ENCODE results near the gene WDR70. TPM values are rescaled to one million over a fixed set of nuclear protein-coding genes. Genes with fewer than 3 reads are reported as not detected.
A peak's percentile ranks its signal among the peaks of the same experiment; 100 is the strongest.

WDR70 gene
- total RNA-seq, 2 donors from 2014 or later: 32.7 to 58.5 TPM

DNA sequence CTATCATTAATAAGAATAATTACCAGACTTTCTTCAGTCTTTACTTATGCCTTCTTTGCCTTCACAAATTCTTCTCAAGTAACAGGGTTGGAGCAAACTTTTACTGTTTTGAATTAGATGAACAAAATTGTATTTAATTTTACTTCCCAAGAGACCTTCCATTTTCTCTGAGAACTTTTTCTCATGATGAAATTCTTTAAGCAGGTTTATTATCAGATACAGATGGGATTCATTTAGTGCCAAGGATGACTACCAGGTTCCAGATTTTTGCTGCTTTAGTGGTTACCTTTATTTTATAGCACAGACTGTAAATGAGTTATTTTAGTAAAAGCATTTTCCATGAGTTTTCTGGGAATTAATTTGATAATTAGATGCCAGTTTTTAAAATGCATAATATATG is 335.6 kb downstream of the WDR70 start:
- H3K27ac Mint-ChIP-seq: no peak overlapping the region
- peaks cover 0 to 8% of the 10 kb centered on the region in 2 donors for H3K4me1 Mint-ChIP-seq (ENCODE audit: low read depth in 2 of 2)
- H3K4me3 Mint-ChIP-seq: no peak overlapping the region
- no peaks in the 10 kb centered on the region for H3K9me3 Mint-ChIP-seq
- H3K36me3 Mint-ChIP-seq: no peaks in the 10 kb centered on the region
- no peaks in the 10 kb centered on the region for H3K27me3 Mint-ChIP-seq
- DNase-seq (ENCODE audit: low spot score) (no peak), ATAC-seq (no peak)

DNA sequence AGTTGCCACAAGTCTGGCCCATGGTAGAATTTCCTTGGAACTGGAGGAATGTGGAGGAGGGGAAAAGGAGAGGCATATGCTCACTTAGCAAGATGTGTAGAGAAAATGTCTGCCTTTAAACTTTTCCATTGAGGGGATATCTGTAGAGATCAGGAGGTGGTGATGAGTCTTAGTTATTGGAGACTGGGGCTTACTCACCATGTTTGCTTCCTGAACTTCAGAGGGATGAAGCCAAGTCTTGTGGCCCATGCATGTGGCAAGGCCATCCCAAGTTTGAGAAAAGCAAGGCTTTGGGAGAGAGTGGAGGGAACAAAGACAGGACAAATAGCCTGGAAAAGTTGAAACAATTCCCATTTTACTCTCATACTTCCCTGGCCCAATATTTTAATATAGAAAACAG is 336.2 kb downstream of the WDR70 start:
- H3K27ac Mint-ChIP-seq: no peak overlapping the region
- no peaks in the 10 kb centered on the region for H3K27me3 Mint-ChIP-seq
- H3K36me3 Mint-ChIP-seq: peaks cover under 1% of the 10 kb centered on the region
- no peaks in the 10 kb centered on the region for H3K9me3 Mint-ChIP-seq
- ATAC-seq (no peak), DNase-seq (ENCODE audit: low spot score) (no peak)
- H3K4me3 Mint-ChIP-seq: no peak overlapping the region
- H3K4me1 Mint-ChIP-seq (ENCODE audit: low read depth in 2 of 2): peaks cover 0 to 13% of the 10 kb centered on the region in 2 donors

DNA sequence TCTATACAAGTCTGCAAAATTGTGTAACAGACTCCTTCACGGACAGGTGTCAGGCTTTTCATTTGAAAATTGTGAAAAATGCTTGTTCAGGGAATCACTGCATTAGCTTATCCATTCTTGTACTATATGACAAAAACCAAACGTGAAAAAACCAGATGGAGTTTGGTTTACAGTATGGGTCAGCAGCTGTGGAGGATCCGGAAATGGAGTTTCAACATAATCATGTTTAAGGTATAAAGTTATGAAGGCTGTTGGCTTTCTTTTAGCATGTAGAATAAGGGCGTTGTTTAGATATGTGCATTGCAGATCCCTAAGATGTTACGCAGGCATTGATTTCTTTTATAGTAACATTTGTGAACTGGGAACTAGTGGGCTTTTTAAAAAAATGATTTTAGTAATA is 336.9 kb downstream of the WDR70 start:
- peaks cover 4 to 19% of the 10 kb centered on the region in 2 donors for H3K4me1 Mint-ChIP-seq (ENCODE audit: low read depth in 2 of 2)
- no peaks in the 10 kb centered on the region for H3K27me3 Mint-ChIP-seq
- ATAC-seq: no peak
- H3K4me3 Mint-ChIP-seq: no peak overlapping the region
- DNase-seq (ENCODE audit: low spot score): no peak
- no peaks in the 10 kb centered on the region for H3K9me3 Mint-ChIP-seq
- no peak overlapping the region for H3K27ac Mint-ChIP-seq
- peaks cover 4% of the 10 kb centered on the region for H3K36me3 Mint-ChIP-seq

DNA sequence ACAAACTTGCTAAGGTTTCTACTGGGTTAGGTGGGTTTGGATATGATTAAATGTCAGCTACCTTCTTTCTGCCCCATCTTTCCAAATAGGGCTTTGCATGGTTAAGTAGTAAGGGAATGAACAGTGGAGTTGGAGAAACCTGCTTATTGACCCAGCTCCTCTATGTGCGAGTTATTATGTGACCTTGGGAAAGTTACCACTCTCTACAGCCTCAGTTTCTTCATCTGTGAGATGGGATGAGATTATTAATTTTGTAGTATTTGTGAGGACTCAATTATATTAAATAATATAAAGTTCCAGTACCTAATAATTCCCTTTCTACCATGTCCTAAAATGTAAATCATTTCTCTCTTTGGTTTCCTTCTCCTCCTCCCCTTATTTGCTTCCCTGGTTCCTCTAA is 337.3 kb downstream of the WDR70 start:
- Mint-ChIP-seq H3K27me3 (no peaks in the 10 kb centered on the region), H3K27ac (no peak overlapping the region)
- no peak for ATAC-seq

DNA sequence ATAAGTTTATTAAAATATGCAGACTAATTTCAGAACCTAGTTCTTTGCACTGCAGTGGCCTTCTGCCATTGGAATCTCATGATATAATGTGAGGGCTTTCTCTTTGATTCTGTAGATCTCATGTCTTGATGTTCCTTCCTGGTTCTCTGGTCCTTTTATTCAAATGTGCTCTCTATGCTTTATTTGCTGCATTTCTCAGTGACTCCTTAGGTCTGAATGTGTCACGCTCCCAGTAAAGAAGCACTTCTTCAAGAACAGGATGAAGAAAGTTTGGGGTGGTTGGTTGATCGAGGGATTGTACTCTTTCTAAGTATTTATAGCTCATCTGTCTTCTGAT is 338.1 kb downstream of the WDR70 start:
- DNase-seq (ENCODE audit: low spot score) (no peak), ATAC-seq (no peak)
- no peaks in the 10 kb centered on the region for H3K27me3 Mint-ChIP-seq
- H3K27ac Mint-ChIP-seq: no peak overlapping the region
- no peaks in the 10 kb centered on the region for H3K9me3 Mint-ChIP-seq
- peaks cover 5 to 24% of the 10 kb centered on the region in 2 donors for H3K4me1 Mint-ChIP-seq (ENCODE audit: low read depth in 2 of 2)
- no peak overlapping the region for H3K4me3 Mint-ChIP-seq
- H3K36me3 Mint-ChIP-seq: peaks cover 4% of the 10 kb centered on the region

More for the DNA sequence above, 337.3 kb downstream of the WDR70 start:
- Mint-ChIP-seq H3K4me1 (ENCODE audit: low read depth in 2 of 2) (peaks cover 4 to 23% of the 10 kb centered on the region in 2 donors), H3K4me3 (no peak overlapping the region), H3K9me3 (no peaks in the 10 kb centered on the region), H3K36me3 (peaks cover 4% of the 10 kb centered on the region)
- no peak for DNase-seq (ENCODE audit: low spot score)

DNA sequence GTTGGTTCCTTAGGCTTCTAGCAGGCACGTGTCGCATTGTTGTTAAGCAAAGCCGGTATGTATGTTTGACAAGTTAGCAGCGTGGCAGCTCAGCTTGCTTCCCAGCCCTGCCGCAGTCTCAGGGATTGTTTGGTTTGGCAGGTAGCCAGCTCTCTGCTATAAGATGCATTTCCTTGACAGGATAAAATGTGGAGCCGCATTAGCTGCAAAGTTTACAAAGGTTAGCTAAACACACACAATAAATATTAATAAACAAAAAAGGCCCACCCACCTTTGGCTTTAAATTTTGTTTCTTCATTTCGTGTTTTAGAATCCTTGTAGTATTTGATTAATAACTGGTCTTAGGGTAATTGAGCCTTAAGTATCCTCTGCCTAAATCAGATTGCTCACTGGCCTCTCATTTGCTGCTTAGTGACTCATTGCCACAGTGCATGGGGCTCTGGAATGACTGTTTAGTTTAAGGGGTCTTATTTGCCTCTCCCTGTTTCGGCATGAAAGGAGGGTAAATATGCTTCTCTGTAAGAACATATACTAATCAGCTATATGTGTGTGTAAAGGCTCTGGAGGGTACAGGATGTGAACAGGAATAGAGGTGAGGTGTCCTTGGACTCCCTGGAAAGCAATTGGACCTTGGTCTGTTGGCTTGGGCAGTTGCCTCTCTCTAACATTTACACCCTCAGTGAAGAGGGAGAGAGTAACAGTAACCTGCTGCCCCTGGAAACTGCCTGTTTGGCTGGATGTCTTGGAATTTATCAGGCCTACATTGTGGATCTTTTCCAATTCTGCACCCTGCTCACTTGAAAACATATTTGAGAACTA is 338.7 kb downstream of the WDR70 start:
- Mint-ChIP-seq H3K27me3 (no peaks in the 10 kb centered on the region), H3K4me1 (ENCODE audit: low read depth in 2 of 2) (peaks cover 11 to 30% of the 10 kb centered on the region in 2 donors), H3K4me3 (no peak overlapping the region), H3K9me3 (no peaks in the 10 kb centered on the region), H3K36me3 (peaks cover 8% of the 10 kb centered on the region), H3K27ac (no peak overlapping the region)
- no peak for ATAC-seq
- no peak for DNase-seq (ENCODE audit: low spot score)

DNA sequence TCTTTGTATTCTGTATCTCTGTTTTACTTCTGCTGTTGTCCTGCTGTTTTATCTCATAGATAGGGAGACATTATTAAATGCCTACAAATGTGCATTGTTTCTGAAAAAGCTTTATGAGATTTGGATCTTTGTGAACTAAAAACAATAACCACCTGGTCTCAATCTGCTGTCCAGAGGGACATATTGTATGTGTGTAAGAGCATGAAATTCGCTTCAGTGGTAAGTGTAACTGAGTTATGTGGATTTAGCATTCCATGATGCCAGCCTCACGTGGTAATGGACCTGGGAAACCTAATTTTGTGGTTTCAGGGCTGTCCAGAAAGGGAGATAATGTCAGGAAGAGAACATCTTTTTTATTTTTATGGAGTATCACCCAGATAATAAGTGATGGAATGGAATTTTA is 341.4 kb downstream of the WDR70 start:
- no peaks in the 10 kb centered on the region for H3K9me3 Mint-ChIP-seq
- no peak for ATAC-seq
- DNase-seq (ENCODE audit: low spot score): no peak
- peaks cover 8% of the 10 kb centered on the region for H3K36me3 Mint-ChIP-seq
- no peaks in the 10 kb centered on the region for H3K27me3 Mint-ChIP-seq
- H3K27ac Mint-ChIP-seq: peak overlapping the region in 1 of 2 donors; percentile 97
- peaks cover 13 to 38% of the 10 kb centered on the region in 2 donors for H3K4me1 Mint-ChIP-seq (ENCODE audit: low read depth in 2 of 2)
- H3K4me3 Mint-ChIP-seq: peak overlapping the region; percentile 67

DNA sequence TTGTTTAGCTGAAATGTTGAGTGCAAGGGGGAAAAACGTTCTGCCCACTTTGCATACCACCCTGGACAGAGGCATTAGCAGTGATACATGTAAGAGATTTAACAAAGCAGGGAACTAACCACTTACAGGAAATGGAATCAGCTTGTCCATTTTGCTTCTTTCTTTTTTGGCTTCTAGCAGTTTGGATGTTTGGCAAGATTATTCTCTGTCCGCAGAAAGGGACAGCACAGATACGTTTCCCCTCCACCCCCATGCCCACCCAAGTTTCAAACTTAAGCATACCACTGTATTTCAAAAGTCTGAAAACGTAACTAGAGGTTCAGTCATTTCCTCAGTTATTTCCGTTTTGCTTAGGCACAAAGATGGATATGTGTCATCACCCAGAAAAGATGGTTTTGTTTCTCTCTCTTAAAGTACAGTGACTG is 342.3 kb downstream of the WDR70 start:
- H3K36me3 Mint-ChIP-seq: peaks cover 14% of the 10 kb centered on the region
- peak overlapping the region; percentile 15 to 97 for H3K27ac Mint-ChIP-seq
- no peak for DNase-seq (ENCODE audit: low spot score)
- ATAC-seq: peak; percentile 63 to 74
- peak overlapping the region; percentile 67 for H3K4me3 Mint-ChIP-seq
- H3K4me1 Mint-ChIP-seq (ENCODE audit: low read depth in 2 of 2): peaks cover 13 to 38% of the 10 kb centered on the region in 2 donors
- no peaks in the 10 kb centered on the region for H3K27me3 Mint-ChIP-seq
- no peaks in the 10 kb centered on the region for H3K9me3 Mint-ChIP-seq

DNA sequence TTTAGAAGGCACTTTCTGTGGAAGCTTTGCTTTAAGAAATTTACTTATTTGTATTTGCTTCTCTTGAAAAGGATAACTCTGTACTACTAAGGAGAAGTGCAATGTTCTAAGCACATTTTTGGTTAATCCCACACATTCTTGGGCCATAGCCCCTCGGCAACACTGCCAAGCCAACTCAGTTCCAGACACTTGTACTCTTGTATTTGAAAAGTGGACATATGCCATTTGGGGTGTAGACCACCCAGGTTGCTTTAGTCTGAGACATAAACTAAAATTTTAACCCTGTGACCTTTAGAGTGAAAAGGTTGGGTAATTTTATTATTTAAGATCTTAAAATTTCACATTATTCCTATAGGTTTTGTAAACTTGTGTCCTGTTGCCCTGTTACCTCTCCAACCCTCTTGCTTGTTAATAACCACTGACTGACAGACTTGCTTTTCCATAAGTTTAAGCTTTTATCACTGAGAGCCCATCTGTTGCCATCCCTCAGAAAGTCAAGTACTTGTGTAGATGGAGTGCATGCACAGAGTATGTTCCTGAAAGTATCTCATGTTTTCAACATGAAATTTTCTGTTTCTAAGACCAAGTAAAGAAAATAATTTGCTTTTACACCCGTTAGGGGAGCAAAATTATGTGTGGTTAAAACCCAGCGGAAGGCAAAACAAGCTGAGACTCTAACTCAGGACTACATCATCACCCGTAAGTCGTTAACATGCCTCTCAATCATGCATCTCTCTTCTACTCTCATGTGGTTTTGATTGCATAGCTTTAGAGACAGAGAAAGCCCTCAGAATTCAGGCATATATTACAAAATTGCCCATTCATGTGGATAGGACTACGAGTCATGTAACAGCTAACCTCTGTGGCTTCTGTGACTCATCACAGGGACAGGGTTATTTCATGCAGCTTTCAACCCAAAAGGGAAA is 343.4 kb downstream of the WDR70 start:
- Mint-ChIP-seq H3K36me3 (peaks cover 19% of the 10 kb centered on the region), H3K9me3 (no peaks in the 10 kb centered on the region), H3K27me3 (no peaks in the 10 kb centered on the region), H3K27ac (peak overlapping the region; percentile 78 to 97), H3K4me1 (ENCODE audit: low read depth in 2 of 2) (peaks cover 13 to 34% of the 10 kb centered on the region in 2 donors), H3K4me3 (peak overlapping the region; percentile 93)
- ATAC-seq (peak; percentile 92 to 94), DNase-seq (ENCODE audit: low spot score) (no peak)

DNA sequence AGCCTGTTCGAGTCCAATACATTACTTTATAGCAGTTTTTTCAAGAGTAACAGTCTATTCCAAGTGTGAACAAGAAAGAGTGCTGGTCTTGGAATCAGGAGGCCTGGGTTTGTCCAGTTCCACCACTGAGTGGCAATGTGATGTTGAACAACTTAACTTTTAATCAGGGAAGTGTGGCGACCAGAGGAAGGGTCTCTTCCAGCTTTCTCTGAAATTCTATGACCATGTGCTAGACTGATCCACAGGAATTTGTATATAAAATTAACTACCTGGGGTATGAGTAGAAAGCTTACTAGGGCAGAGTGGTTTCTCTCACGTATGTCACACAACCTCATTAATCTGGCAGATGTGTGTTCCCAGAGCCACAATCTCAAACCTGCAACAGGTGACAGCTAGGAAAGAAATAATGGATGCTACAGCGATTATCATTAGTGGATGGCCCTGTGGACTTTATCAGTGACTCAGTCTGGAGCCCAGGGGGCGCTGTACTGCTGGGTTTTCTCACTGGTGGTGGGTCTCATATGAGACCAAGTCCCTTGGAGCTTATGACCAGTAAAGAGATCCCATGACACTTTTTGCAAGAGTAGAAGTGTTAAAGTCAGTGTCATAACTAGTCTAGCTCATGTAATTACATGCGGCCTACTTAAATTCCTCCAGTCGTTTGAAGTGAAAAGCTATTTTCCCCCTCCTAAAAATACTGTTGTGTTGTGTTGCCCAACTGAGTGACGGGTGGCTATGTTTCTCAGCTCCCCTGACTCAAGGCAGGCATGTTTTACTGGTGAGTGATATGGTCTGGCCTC is 344.2 kb downstream of the WDR70 start:
- Mint-ChIP-seq H3K4me3 (peak overlapping the region; percentile 93), H3K4me1 (ENCODE audit: low read depth in 2 of 2) (peaks cover 13 to 34% of the 10 kb centered on the region in 2 donors), H3K9me3 (no peaks in the 10 kb centered on the region), H3K27me3 (no peaks in the 10 kb centered on the region), H3K36me3 (peaks cover 22% of the 10 kb centered on the region), H3K27ac (peak overlapping the region; percentile 78 to 97)
- ATAC-seq (peak in 1 of 2 donors; percentile 53), DNase-seq (ENCODE audit: low spot score) (no peak)

DNA sequence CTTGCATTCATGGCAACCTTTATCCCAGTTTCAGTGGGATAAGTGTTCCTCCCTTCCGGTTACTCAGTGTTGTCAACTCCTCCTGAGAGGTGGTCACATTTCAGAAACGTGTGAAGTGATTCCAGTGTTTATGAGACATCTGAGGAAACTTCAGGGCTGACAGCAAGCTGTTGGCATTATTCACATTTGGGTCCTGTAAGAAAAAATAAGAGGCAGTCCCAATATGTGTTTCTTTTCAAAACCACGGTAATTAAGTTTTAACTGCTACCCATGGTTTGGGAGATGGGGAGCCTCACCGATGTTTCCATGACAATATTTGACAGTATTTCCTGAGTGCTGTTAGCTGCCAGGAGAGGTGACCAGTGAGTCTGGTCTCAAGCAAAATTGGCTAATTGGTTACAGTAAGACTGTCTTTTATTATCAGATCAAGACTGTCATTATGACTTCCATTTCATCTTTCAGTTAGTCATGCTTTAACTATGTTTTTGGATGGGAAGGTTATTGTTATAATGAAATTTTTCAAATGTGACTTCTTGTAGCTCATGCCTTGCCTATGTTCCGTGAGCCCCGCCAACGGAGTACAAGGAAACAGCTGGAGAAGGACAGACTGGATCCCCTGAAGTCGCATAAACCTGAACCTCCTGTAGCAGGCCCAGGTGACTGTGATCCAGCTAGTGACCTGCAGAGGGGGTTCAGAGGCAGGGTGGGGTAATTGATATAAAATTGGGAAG is 345.4 kb downstream of the WDR70 start:
- Mint-ChIP-seq H3K9me3 (no peaks in the 10 kb centered on the region), H3K4me1 (ENCODE audit: low read depth in 2 of 2) (peaks cover 13 to 33% of the 10 kb centered on the region in 2 donors), H3K36me3 (peaks cover 25% of the 10 kb centered on the region), H3K27me3 (no peaks in the 10 kb centered on the region), H3K27ac (no peak overlapping the region), H3K4me3 (no peak overlapping the region)
- DNase-seq (ENCODE audit: low spot score) (no peak), ATAC-seq (no peak)

DNA sequence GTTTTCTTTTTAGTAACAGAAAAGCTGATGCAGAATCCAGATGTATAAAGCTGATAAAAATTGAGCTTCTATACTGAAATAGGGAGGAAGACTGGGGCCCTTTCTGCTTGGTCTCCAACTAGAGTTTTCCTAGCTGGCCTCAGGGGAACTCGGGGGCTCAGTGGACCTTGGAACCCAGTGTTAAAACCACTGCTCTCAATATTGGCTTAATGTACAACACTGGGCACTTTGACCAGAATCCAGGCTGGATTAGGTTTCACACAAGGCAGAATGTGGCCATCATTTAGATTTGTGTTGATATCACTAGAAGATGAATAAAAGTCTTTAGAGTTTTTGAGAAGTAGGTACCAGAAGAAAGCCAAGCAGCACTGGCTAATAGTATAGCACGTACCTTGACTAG is 346.1 kb downstream of the WDR70 start:
- DNase-seq (ENCODE audit: low spot score) (no peak), ATAC-seq (no peak)
- peaks cover 25% of the 10 kb centered on the region for H3K36me3 Mint-ChIP-seq
- peaks cover 13 to 27% of the 10 kb centered on the region in 2 donors for H3K4me1 Mint-ChIP-seq (ENCODE audit: low read depth in 2 of 2)
- no peak overlapping the region for H3K27ac Mint-ChIP-seq
- no peak overlapping the region for H3K4me3 Mint-ChIP-seq
- no peaks in the 10 kb centered on the region for H3K9me3 Mint-ChIP-seq
- H3K27me3 Mint-ChIP-seq: no peaks in the 10 kb centered on the region

DNA sequence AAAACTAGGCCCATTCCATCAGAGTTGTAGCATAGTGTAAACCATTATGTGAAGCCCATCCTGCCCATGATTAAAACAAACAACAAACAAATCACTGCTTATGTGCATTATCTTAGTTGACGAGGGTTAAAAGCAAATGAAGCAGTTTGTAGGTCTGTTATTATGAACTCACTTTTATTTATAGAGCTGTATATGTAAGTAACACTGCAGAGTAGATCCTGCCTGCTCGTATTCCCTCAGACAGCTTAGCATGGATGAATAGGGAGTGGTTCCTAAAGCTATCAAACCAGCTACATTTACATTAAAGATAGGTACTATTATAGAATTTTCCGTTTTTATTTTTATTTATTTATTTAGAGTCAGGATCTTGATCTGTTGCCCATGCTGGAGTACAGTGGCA is 348.1 kb downstream of the WDR70 start:
- no peak overlapping the region for H3K27ac Mint-ChIP-seq
- no peak for DNase-seq (ENCODE audit: low spot score)

More for the DNA sequence above, 348.1 kb downstream of the WDR70 start:
- Mint-ChIP-seq H3K27me3 (no peaks in the 10 kb centered on the region), H3K4me3 (no peak overlapping the region), H3K4me1 (ENCODE audit: low read depth in 2 of 2) (peaks cover 8 to 14% of the 10 kb centered on the region in 2 donors), H3K36me3 (peaks cover 21% of the 10 kb centered on the region), H3K9me3 (no peaks in the 10 kb centered on the region)
- ATAC-seq: no peak

Data from natural killer cell treated with Interleukin-12 subunit alpha and Interleukin-12 subunit beta and Interleukin-15 and Interleukin-18, amount 100 ng/mL, for 72 hours (primary cell).